HL-60/S4 (cell line): Measurements from ENCODE around the gene ADAMTS8.

Experiments
- in situ Hi-C: fragments of 300-500 bp; cut with MboI; formaldehyde crosslinking; loops from 2 replicates; pipeline ENCODE4 v1.14.3; 2022; ENCODE audit warnings: low sequenced_read_pairs

ADAMTS8 gene

DNA sequence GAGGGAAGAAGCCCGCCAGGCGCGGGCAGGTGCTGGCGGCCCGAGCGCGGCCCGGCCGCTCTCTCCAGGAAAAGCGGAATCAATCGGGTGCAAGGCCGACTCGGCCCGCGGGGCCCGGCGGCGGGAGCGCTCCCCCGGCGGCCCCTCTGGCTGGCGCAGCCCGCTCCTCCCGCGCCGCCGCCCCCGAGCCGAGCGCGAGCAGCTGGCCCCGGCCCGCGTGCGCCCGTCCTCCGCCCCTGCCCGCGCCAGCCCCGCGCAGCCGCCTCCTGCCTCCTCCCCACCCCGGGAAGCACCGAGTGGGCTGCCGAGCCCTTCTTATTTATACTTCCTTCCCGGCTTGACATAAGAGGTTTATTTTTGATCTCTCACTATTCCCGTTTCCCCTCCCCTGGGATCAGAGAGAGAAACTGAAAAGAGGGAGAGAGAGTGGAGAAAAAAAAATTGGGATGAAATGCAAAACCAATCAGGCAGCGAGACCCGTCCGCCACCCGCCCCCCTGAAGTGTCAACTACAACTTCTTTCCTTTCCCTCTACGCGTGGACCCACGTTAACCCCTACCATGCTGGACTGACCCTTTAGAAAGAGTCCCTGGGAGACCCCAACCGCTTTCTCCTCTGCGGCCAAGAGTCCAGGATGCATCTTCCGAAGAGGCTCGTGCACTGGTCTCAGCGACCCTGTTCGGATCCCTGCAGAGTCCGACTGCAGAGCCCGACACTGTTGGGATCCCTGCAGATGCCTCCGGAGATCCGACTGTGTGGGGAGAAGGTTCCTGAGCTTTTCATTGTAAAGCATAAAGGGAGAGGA, at the start of gene ADAMTS8:
TSS of gene ADAMTS8 (minus strand) at position 294 of the 804 bp plus-strand sequence. CDS start 323 bp downstream, outside the sequence.
- in situ Hi-C loops, result loop anchor here (10.0 kb wide), 2 partner anchors 224 to 436 kb away; no protein-coding TSS in a partner anchor

DNA sequence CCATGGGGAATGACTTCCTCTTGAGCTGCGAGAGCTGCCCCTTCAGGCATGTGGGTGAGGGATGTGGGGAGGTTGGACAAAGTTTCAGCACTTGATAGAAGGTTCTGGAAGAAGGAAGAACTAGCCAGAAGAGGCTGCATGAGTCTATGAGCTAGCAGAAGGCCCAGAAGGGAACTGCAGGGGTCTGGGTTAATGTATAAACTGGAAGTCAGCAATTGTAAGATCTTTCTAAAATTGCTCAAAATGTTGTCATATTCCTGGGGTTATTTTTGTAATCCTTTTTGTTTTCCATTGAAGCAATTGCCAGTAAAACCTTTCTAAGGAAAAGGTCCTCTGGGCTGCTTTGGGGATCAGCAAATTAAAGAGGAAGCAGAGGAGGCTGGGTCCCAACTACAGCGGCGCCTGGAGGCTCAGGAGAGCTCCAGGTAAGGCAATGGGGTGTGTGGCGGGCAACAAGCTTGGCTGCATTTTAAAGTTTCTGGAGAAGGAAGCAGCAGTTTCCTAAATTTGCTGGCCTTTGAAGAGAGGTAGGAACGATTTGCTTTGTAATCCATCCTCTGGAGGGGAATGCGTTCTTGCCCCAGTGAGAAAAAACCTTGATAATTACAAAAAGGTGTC, 49.3 kb upstream of the ADAMTS8 start:
- in situ Hi-C loops, result no loop called here

DNA sequence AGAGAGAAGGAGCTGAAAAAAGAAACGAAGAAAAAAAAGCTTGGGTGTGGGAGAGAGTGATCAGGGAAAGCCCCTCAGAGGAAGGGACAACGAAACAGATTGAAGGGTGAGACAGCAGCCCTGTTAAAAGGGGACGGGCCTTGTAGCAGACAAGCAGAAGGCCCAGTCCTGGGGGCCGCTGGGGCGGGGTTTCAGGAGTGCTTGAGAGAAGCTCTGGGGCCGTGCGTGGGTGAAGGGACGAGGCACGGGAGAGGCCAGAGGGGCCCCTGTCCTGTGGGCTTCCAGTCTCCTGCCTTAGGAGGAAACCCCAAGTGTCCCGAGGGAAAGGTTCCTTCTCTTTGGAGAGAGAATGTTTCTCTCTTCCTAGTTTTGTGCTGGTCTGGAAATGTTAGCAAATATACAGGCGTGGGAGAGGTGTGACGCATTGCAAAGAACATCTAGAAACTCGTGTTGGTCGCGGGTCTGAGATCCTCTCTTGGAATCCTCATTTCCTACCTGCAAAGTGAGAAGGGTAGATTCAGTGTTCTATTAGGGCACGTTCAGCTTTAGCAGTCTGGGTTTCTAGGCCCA, 48.6 kb upstream of the ADAMTS8 start:
- in situ Hi-C loops, result no loop called here

DNA sequence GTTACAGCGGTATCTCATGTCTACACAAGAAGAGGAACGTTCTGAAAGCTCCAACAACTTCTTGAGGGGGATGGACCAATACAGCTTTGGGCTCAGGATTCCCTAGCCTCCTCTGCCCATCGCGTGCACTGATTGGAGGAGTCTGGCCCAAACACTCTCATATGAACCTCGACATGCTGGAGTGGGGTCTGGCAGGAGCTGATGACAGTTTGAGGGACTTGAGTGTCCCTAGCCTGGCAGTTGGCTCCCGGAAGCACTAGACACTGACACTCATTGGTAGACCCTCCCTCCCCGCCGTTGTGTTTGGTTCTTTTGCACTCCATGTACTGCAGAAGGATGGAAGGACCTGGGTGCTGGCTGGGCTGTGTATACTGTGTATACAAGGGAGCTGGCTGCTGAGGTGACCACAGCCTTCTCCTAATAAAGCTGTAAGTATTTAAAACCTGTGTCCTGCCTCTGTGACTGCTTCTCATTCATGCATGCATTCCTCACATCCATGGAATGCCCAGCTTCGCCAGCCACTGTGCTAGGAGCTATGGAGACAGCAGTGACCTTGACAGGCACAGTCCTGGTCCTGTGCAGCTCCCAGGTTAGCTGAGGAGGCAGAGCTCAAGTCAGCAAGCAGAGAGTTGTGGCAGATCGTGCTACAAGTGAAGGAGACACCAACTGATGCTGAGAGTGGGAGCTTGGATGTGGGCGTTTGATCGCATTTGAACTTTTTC, 48.0 kb upstream of the ADAMTS8 start:
- in situ Hi-C loops, result no loop called here

GRCh38 chr11:130475426-130476053, 47.1 kb upstream of the ADAMTS8 start:
- in situ Hi-C loops, result no loop called here

GRCh38 chr11:130474637-130475400, 46.4 kb upstream of the ADAMTS8 start:
- in situ Hi-C loops, result no loop called here

DNA sequence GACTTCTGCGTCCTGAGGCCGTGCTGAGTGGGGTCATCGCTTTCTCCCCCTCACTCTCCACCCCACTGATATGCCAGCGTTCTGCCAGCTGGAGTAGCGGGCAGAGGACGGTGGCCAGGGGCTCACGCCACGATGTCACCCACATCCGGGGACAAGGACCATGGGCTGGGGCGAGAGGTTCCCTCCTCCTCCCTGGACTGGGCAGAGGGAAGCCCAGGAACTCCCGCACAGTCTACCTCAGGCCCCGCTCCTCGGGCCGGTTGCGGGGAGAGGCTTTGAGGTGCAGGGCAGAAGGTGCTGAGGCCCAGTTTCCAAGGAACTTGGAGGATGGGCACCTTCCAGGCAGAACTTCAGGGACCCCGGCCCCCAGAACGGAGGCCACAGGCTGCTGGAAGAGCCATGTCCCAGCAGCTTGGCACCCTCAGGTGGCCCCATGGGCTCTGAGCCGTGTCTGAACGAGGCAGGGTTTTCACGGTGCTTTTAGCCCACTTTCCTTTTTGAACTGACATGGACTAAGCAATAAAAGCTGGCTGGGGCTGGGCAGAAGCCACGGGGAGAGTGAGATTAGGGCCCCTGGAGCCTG, 45.5 kb upstream of the ADAMTS8 start:
- in situ Hi-C loops, result no loop called here

DNA sequence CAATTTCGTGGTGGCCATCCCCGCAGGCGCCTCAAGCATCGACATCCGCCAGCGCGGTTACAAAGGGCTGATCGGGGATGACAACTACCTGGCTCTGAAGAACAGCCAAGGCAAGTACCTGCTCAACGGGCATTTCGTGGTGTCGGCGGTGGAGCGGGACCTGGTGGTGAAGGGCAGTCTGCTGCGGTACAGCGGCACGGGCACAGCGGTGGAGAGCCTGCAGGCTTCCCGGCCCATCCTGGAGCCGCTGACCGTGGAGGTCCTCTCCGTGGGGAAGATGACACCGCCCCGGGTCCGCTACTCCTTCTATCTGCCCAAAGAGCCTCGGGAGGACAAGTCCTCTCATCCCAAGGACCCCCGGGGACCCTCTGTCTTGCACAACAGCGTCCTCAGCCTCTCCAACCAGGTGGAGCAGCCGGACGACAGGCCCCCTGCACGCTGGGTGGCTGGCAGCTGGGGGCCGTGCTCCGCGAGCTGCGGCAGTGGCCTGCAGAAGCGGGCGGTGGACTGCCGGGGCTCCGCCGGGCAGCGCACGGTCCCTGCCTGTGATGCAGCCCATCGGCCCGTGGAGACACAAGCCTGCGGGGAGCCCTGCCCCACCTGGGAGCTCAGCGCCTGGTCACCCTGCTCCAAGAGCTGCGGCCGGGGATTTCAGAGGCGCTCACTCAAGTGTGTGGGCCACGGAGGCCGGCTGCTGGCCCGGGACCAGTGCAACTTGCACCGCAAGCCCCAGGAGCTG, 44.8 kb upstream of the ADAMTS8 start:
- in situ Hi-C loops, result no loop called here

DNA sequence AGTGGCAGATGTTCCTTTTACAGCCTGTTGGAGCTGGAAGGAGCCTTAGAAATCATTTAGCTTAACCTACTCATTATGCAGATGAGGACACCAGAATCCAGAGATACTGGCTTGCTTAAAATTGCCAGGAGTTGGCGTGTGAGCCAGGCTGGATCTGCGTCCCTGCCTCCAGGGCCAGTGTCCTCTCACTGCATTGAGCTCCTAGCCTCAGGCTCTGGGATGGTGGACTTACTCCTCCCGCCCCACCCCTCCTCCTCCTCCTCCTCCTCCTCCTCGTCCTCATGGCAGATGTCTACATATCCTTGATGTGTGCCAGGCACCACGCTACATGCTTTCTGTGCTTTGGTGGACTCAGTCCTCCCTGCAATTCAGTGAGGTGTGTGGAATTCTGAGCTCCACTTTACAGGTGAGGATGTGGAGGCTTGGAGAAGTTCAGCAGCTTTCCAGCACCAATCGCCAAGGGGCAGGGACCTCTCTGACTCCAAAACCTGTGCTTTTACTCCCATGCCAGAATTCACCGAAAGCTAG, 44.1 kb upstream of the ADAMTS8 start:
- in situ Hi-C loops, result no loop called here

- in situ Hi-C loops, result no loop called here
Measured at GRCh38 chr11:130471731-130472433, 43.5 kb upstream of the ADAMTS8 start.

DNA sequence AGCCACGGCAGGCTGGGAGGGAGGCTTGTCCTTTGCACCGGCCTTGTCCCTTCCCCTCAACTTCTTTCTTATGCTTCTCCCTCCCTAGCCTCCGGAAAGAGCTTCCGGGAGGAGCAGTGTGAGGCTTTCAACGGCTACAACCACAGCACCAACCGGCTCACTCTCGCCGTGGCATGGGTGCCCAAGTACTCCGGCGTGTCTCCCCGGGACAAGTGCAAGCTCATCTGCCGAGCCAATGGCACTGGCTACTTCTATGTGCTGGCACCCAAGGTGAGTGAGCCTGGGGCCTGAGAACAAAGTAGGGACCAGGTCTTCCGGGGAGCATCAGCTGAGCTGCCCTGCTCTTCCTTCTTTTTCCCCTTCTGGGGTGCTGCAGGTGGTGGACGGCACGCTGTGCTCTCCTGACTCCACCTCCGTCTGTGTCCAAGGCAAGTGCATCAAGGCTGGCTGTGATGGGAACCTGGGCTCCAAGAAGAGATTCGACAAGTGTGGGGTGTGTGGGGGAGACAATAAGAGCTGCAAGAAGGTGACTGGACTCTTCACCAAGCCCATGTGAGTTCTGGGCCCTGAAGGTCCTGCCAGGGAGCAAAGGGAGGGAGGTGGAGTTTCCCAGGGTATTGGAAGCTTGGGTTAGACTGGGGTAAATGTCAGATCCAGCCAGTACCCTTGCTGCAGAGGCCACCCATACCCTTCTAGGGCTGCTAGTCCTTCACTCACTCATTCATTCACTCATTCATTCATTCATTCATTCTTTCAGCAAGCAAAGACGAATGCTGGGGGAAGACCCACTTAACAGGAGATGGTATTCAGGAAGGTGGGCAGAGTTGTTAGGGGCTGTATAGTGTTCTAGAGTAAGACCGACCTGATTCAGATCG, 42.7 kb upstream of the ADAMTS8 start:
- in situ Hi-C loops, result no loop called here

DNA sequence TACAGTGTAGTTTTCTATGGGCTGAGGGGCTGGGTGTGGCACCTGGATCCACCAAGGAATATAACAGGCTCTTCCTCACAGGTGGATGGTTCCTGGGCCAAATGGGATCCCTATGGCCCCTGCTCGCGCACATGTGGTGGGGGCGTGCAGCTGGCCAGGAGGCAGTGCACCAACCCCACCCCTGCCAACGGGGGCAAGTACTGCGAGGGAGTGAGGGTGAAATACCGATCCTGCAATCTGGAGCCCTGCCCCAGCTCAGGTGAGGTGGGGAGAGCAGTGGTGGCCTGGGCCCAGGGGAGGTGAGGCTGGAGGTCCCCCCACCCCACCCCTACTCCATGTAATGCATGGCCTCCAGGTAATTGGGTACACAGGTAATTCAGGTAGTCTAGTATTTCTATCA, 40.8 kb upstream of the ADAMTS8 start:
- in situ Hi-C loops, result no loop called here

DNA sequence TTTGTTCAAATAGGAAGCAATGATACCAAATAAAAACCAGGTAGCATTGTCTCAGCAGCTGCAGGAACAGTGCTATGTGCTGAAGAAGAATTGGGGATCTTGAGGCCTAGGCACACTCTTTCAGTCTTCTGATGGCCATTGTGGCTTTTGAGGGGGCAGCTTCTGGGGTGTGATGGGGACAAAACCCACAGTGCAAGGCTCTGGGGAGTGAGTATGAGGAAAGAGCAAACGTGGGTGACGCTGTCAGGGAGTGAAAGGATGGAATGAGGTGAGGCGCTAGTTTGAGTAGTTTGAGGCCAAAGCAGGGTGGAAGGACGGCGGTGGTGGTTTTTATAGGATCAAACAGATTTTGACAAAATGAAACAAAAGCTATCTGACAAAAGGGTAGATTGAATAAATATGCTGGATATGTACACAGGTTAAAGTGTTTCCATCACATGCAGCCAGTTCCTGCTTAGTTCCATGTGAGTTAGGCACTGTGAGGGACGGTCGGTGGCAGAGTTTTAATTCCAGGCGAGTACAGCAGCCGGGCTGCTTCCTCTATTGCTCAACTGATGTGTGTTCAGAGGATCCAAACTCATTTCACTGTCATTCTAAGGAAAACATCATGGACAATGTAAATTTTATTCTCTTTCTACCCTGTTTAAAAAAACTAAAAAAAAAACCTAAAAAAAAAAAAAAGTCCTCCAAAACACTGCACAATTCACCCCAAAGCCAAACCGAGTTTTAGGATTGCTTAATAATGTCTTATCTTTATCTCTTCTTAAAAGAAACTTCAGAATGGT, 38.9 kb upstream of the ADAMTS8 start:
- in situ Hi-C loops, result no loop called here

DNA sequence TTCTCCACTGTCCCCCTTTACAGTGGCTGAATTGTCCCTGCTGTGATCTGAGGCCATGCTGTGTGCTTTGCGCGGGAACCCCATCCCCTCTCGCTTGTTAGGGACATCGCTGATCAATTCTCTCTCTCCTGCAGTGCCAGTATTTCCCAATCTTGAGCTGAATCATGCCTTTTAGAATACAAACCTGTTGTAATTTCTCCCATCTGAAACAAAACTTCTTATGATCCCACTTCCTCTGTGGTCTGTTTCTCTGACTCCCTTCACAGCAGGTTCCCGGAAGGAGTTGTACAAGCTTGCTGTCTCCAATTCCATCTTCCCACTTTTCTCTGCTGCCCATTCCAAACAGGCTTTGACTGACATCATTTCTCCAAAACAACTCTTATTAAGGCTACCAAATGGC, 36.9 kb upstream of the ADAMTS8 start:
- in situ Hi-C loops, result no loop called here

DNA sequence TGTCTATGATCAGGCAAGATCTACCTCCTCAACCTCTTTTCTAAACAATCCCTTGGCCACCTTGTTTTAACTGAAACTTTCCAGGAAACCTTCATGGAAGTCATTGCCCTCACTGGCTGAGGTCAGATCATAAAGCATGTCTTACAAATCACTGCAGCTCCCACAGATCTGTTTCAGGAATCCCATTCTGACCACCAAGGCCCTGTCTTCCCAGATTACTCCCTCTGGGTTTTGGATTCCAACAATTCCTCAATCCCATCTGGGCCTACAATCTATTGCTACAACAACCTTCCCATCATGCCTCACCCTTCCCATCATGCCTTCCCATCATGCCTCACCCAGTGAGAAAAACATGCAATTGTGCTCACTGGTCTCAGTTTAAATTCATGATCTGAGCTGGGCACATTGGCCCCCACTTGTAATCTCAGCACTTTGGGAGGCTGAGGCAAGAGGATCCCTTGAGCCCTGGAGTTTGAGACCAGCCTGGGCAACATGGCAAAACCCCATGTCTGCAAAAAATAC, 35.9 kb upstream of the ADAMTS8 start:
- in situ Hi-C loops, result no loop called here

GRCh38 chr11:130462931-130463330, 34.5 kb upstream of the ADAMTS8 start:
- in situ Hi-C loops, result no loop called here
